ENCODE results near the gene EVC.
"Not testable (repeated sequence)": the region's sequence is repeated elsewhere in the genome, so short reads cannot be mapped to it uniquely, and the experiment has no call there.

The EVC gene

GRCh38 chr4:5843573-5844530 is 132.9 kb downstream of the EVC start:
- DNase-seq (ENCODE audit: low spot score): no peak

- no peak for DNase-seq (ENCODE audit: low spot score)
Measured at GRCh38 chr4:5845035-5845905, 134.3 kb downstream of the EVC start.

GRCh38 chr4:5851637-5852301 is 140.8 kb downstream of the EVC start:
- no peak for DNase-seq (ENCODE audit: low spot score)

- no peak for DNase-seq (ENCODE audit: low spot score)
Measured at GRCh38 chr4:5852523-5853202, 141.7 kb downstream of the EVC start.

GRCh38 chr4:5854929-5855328 is 143.9 kb downstream of the EVC start:
- DNase-seq (ENCODE audit: low spot score): no peak

- not testable (repeated sequence) for DNase-seq (ENCODE audit: low spot score)
Measured at GRCh38 chr4:5856362-5856761, 145.4 kb downstream of the EVC start.

GRCh38 chr4:5857199-5857598 is 146.2 kb downstream of the EVC start:
- no peak for DNase-seq (ENCODE audit: low spot score)

GRCh38 chr4:5858020-5858769 is 147.2 kb downstream of the EVC start:
- DNase-seq (ENCODE audit: low spot score): no peak

- peak; percentile 88 for DNase-seq (ENCODE audit: low spot score)
Measured at GRCh38 chr4:5863461-5864113, 152.6 kb downstream of the EVC start.
